ENCODE data around the gene PAPSS2. TPM values are rescaled to one million over a fixed set of nuclear protein-coding genes. Genes with fewer than 3 reads are reported as not detected.
"Not testable (repeated sequence)": the region's sequence is repeated elsewhere in the genome, so short reads cannot be mapped to it uniquely, and the experiment has no call there.

Gene PAPSS2
- total RNA-seq, 1 donor from 2014 or later = 21.1 TPM

- H3K27ac Mint-ChIP-seq = peak overlapping the region; percentile 66
- no peak for DNase-seq (ENCODE audit: extremely low spot score, unreplicated experiment)
- H3K9me3 Mint-ChIP-seq = peaks cover 4% of the 10 kb centered on the region
- H3K27me3 Mint-ChIP-seq = peaks cover 18% of the 10 kb centered on the region
- H3K4me1 Mint-ChIP-seq (ENCODE audit: unreplicated experiment) = peaks cover 20% of the 10 kb centered on the region
- H3K4me3 Mint-ChIP-seq = peak overlapping the region; percentile 23
- H3K36me3 Mint-ChIP-seq = no peaks in the 10 kb centered on the region
- TF ChIP-seq CTCF (conservative IDR thresholded peaks at IDR 0.05) = no peak
These were observed 40.9 kb upstream of the PAPSS2 start for GRCh38 chr10:87618566-87619423.

GRCh38 chr10:87619705-87620104, 40.0 kb upstream of the PAPSS2 start:
- Mint-ChIP-seq H3K27me3 (peaks cover 17% of the 10 kb centered on the region), H3K9me3 (peaks cover 3% of the 10 kb centered on the region), H3K27ac (peak overlapping the region; percentile 72), H3K36me3 (no peaks in the 10 kb centered on the region), H3K4me3 (peak overlapping the region; percentile 12), H3K4me1 (ENCODE audit: unreplicated experiment) (peaks cover 20% of the 10 kb centered on the region)
- TF ChIP-seq CTCF (conservative IDR thresholded peaks at IDR 0.05) = no peak
- no peak for DNase-seq (ENCODE audit: extremely low spot score, unreplicated experiment)

GRCh38 chr10:87621440-87621839, 38.2 kb upstream of the PAPSS2 start:
- not testable (repeated sequence) for H3K36me3 Mint-ChIP-seq; H3K27ac Mint-ChIP-seq; H3K4me3 Mint-ChIP-seq; DNase-seq (ENCODE audit: extremely low spot score, unreplicated experiment); H3K9me3 Mint-ChIP-seq
- Mint-ChIP-seq H3K27me3 (peaks cover 14% of the 10 kb centered on the region), H3K4me1 (ENCODE audit: unreplicated experiment) (peaks cover 20% of the 10 kb centered on the region)

- no peaks in the 10 kb centered on the region for H3K36me3 Mint-ChIP-seq
- peak; percentile 26 for TF ChIP-seq CTCF (conservative IDR thresholded peaks at IDR 0.05)
- no peak for DNase-seq (ENCODE audit: extremely low spot score, unreplicated experiment)
- H3K9me3 Mint-ChIP-seq = no peaks in the 10 kb centered on the region
- H3K27me3 Mint-ChIP-seq = peaks cover 7% of the 10 kb centered on the region
- peaks cover 20% of the 10 kb centered on the region for H3K4me1 Mint-ChIP-seq (ENCODE audit: unreplicated experiment)
- H3K4me3 Mint-ChIP-seq = no peak overlapping the region
- H3K27ac Mint-ChIP-seq = no peak overlapping the region
These were observed 37.2 kb upstream of the PAPSS2 start for GRCh38 chr10:87622314-87623004.

- Mint-ChIP-seq H3K4me1 (ENCODE audit: unreplicated experiment) (peaks cover 20% of the 10 kb centered on the region), H3K27me3 (peaks cover 4% of the 10 kb centered on the region), H3K36me3 (no peaks in the 10 kb centered on the region), H3K4me3 (no peak overlapping the region), H3K9me3 (no peaks in the 10 kb centered on the region), H3K27ac (no peak overlapping the region)
- no peak for TF ChIP-seq CTCF (conservative IDR thresholded peaks at IDR 0.05)
- DNase-seq (ENCODE audit: extremely low spot score, unreplicated experiment) = no peak
These were observed 36.5 kb upstream of the PAPSS2 start for GRCh38 chr10:87623191-87623590.

GRCh38 chr10:87625661-87626060, 34.0 kb upstream of the PAPSS2 start:
- Mint-ChIP-seq H3K36me3 (no peaks in the 10 kb centered on the region), H3K27ac (no peak overlapping the region), H3K27me3 (no peaks in the 10 kb centered on the region), H3K9me3 (no peaks in the 10 kb centered on the region), H3K4me1 (ENCODE audit: unreplicated experiment) (peaks cover 7% of the 10 kb centered on the region), H3K4me3 (no peak overlapping the region)
- DNase-seq (ENCODE audit: extremely low spot score, unreplicated experiment) = no peak
- TF ChIP-seq CTCF (conservative IDR thresholded peaks at IDR 0.05) = no peak
